ENCODE measurements around the gene PAN3.

The PAN3 gene

DNA sequence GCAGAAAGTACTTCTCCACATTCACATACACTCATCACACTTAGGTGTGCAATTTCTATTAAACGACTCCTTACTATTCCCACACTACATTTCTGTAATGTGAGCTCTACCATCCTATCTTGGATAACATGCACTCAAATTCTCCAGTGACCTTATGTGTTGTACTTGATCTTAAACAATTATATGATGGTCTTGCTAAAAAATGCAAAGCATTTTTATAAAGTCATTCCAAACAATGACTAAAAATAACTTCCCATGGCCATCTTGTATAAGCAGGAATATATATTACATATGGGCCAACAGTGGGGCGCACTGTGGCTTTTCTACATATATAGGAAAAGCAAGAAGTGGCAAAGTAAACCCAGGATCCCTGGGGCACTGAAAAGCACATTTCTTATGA lies 201.1 kb downstream of the PAN3 start:
- ATAC-seq: no peak

DNA sequence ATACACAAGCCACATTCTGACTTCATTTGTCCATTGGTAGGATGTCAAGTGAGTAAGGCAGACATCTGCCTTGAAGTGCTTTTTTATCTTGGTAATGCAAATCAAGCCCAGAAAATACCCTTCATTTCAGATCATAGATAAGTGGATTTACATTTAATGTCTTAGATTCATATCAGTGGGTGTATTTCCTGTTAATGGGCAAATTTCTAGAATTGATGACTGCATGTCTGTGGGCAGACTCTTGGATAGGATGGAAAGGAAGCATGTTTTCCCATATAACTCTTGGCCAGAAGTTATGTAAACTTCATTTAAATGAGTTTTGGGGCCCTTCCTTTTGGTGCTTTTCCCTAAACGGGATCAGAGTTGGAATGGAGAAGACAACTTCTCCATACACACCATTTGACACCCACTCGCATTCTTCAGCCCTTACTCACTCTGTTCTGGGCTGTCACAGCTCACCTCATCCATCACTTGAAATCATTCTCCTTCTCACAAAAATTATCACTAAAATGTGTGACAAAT lies 202.0 kb downstream of the PAN3 start:
- peak in 1 of 2 donors; percentile 41 for ATAC-seq

DNA sequence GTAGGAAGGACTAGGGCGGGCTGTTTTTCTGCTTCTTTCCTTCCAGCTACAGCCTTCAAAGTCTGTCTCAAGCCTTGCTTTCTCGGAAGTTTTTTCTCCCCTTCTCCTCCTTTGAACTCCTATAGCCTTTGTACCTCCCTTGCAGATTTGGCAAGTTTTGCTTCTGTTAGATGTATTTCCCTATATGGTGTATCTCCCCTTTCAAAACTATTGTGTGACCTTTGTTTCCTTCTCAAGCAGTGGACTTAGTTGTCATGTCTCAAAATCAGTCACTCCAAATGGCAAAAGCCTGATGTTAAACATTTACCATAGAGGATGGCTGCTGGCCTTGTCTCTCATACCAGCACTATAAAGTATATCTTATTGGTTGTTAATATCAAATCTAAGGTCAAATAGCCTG lies 203.9 kb downstream of the PAN3 start:
- no peak for ATAC-seq

DNA sequence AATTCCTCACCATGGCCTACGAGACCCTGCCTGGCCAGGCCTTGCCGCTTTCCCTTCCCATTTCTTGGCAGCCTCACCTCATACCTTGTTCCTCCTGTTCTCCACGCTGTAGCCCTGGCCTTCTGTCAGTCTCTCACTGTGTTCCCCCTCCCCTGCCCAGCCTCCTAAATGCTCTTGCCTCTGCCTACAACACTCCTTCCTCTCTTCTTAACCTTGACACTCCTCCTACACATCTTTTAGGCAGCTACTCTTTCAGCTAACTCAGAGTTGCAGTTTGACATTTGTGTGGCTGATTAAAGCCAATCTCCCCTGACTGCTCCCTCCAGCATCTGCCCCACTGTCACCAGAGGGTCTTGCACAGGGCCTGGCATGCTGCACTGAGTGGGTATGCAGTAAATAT lies 205.8 kb downstream of the PAN3 start:
- no peak for ATAC-seq
